Suprapubic skin (tissue), 3 donors: ENCODE data around the gene CYB561.

ENCODE experiments used
- CTCF ChIP-seq, 2 donors: fragments of 200-600 bp in 1 of 2; fragments of 450-650 bp in 1 of 2; sonication (generic) in 1 of 2; IDR thresholded peaks; one replicate each; pipeline ENCODE4 v1.5.1; 2016 to 2019; ENCODE audit warnings: antibody characterized with exemption in 2 of 2, mild to moderate bottlenecking in 1 of 2, moderate library complexity in 1 of 2
- POLR2A ChIP-seq, 2 donors: fragments of 450-650 bp; IDR thresholded peaks; one replicate each; pipeline ENCODE4 v1.6.1; 2017; ENCODE audit warnings: antibody characterized with exemption in 2 of 2, mild to moderate bottlenecking in 2 of 2, moderate library complexity in 2 of 2

- TF ChIP-seq CTCF (IDR thresholded peaks at IDR 0.05), result no peak
- no peak for TF ChIP-seq POLR2A (IDR thresholded peaks at IDR 0.05)
These were observed 7.0 kb upstream of the CYB561 start for GRCh38 chr17:63452962-63453551.
